GM19025 (cell line): ENCODE data around the gene DZANK1.
A peak's percentile ranks its signal among the peaks of the same experiment; 100 is the strongest.
"Not testable (repeated sequence)": the region's sequence is repeated elsewhere in the genome, so short reads cannot be mapped to it uniquely, and the experiment has no call there.

Source experiments
- ATAC-seq: cut with Tn5 transposase; IDR thresholded peaks from one replicate; pipeline ENCODE4 v1.9.1; 2021; ENCODE audit warnings: mild to moderate bottlenecking, low read depth, moderate library complexity; ENCODE audit not compliant: unreplicated experiment

Gene DZANK1

DNA sequence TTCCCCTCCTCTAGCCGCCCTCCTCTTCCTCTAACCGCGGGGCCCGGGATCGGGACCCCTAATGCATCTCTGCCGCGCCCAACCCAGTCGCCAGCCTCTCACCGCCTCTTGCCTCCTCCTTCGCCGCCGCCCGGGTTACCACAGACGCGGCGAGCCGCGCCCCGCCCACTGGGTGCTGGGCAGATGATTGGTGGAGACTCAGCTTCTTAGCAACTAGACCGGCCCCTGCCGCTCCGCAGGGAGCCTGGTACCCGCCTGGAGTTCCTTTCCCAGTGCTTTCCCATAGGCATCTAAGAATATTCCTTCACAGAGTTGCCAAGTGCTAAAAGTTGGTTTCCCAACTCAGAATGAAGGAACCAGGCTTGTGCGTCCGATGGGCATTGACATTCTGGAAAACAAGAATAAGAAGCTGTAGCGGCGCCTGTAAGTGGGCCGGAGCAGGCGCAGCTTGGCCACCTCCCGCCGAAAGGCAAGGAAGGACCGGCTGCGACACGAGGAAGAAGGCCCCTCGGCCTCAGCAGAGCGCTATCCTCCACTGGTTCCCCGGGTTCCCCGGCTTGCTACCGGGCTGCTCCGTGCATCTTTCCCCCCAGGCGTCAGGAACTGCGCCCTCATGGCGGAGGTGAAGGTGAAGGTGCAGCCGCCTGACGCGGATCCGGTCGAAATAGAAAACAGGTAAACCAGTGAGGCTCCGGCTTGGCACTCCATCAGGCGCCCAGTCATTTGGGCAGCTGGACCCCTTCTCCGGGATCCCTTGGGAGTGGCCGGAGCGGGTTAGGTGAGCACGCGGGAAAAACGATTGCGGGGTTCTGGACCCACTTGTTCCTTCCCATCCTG lies at the start of gene DZANK1, which contains the start of gene POLR3F:
DZANK1 (minus strand) TSS at position 137 of the 837 bp plus-strand sequence. CDS start 1,672 bp downstream, outside the sequence.
POLR3F (plus strand) TSS at position 497 of the 837 bp plus-strand sequence; CDS start at position 614, 117 bp downstream.
- peak; percentile 98 for ATAC-seq

DNA sequence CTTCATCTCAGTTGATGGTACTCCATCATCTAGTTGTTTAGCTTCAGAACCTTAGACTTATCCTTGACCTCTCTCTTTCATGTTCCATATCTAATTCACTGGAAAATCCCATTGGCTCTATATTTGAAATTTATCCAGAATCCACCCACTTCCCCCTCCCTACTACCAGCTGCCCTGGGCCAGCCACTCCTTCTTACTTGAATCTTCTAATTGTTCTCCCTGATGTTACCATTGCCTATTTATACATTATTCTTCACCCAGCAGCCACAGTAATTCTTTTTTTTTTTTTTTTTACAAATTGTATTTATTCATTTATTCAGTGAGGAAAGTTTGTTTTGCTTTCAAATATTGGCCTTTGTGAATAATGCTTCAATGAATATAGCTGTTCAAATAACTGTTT lies 49.1 kb upstream of the DZANK1 start:
- no peak for ATAC-seq

DNA sequence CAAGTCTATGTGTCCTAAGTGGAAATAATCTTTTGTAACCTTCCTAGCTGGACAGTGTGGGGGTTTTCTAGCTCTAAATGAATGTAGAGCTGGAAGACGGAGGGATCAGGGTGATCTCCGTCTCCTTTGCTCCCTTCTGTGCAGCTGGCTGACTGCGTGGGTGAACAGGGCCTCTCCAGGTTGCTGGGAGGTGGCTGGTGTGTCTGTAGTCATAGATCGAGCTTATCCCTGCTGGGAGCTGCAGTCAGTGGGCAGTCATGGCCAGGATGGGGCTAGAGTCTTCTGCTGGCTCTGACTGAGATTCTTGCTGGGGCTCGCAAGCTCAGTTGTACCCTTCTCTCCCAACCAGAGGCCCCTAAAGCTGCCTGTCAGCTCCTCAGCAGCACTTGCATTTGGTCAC lies 47.3 kb upstream of the DZANK1 start:
- no peak for ATAC-seq

DNA sequence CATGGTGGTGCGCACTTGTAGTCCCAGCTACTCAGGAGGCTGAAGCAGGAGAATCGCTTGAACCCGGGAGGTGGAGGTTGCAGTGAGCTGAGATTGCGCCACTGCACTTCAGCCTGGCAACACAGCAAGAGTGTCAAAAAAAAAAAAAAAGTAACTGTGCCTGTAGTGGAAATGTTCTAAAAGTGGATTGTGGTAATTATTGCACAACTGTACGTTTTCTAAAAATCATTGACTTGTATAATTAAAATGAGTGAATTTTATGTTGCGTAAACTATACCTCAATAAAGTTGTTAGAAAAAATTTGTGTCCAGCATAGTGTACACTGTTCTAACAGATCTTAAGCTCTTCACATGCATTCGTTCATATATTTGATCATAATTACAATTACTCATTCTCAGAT lies 46.4 kb upstream of the DZANK1 start:
- ATAC-seq: no peak

DNA sequence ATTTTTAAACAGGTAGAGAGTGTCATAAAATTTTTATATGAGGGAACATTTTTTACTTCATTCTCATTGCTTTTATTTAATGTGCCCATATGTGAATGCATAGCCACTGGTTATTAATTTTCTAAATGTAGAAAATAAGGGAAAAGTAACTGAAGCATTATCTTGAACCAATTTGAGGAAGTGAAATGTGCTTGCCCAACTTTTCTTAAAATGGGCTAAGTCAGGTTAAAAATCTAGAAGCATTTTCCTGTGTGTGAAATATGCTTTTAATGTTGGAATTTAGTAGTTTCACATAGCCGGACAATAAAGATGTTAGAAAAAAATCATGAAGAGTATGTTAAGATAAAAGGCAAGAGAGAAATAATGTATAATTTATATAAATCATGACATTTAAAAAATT lies 44.7 kb upstream of the DZANK1 start:
- ATAC-seq: no peak

DNA sequence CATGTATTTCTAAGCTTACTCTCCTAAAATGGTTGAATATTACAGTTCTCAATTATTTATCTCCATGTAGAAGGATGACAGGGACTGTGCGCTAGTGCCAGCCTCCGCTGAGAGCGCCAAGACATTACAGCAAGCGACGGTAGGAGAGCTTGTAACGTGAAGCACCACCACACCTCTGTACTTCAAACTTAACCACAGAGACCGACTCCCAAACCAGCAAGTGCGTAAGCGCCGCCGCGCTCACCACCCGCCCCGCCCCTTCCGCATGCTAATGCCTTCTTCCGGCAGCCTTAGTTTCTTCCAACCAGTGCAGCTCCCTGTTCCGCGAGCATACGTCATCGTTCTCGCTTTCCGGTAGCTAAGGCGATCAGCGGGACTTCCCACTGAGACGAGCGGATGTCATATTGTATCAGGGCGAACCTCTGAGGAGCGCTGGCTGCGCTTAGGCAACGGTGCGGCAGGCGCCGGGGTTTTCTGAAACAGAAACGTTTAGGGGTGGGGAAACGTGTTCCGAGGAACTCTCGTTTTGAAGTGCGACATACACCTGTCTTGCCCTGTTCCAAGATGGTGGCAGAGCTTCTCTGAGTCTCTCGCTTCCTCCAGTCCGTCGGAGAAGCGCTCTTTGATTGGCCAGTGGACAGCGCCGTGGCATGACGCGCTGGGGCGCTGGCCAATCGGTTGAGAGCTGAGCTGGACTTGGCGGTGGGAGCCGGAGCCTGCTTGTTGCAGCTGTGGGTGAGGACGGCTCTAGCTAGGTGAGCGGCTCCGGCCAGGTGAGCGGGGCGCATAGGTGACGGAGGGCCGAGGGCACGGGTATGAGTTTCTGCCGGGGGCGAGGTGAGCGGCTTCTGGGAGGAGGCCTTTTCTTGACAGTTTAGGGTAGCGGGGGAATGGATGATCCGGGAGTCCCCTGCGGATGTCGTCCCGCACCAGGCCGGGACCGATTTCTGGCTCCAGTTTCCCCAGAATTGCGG lies 40.7 kb upstream of the DZANK1 start, which contains the start of gene SEC23B:
SEC23B (plus strand) TSS at position 723 of the 974 bp plus-strand sequence. CDS start 2,896 bp downstream, outside the sequence.
- peak; percentile 92 for ATAC-seq

DNA sequence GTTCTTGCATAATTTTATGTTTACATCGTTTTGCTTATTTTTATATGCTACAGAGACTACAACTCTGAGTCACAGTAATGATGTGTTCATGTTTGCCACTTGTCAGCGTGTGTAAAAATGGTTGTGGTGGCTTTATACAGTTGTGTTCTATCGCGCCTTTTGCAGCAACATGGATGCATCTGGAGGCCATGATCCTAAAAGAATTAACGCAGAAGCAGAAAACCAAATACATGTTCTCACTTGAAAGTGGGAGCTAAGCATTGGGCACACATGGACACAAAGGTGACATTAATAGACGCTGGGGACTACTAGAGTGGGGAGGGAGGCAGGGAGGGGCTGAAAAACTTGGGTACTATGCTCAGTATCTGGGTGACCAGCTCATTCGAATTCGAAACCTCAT lies 39.9 kb upstream of the DZANK1 start:
- ATAC-seq: no peak

DNA sequence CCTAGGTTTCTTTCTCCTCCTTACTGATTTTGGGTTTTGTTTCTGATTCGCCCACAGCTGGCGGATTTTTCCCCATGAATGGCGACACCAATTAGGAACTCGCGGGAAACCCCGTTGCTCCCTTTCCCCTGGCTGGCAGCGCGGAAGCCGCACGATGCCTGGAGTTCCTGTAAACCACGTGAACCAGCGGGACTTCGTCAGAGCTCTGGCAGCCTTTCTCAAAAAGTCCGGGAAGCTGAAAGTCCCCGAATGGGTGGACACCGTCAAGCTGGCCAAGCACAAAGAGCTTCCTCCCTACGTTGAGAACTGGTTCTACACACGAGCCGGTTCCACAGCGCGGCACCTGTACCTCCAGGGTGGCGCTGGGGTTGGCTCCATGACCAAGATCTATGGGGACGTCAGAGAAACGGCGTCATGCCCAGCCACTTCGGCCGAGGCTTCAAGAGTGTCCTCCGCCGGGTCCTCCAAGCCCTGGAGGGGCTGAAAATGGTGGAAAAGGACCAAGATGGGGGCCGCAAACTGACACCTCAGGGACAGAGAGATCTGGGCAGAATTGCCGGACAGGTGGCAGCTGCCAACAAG lies 37.7 kb upstream of the DZANK1 start:
- ATAC-seq: no peak

DNA sequence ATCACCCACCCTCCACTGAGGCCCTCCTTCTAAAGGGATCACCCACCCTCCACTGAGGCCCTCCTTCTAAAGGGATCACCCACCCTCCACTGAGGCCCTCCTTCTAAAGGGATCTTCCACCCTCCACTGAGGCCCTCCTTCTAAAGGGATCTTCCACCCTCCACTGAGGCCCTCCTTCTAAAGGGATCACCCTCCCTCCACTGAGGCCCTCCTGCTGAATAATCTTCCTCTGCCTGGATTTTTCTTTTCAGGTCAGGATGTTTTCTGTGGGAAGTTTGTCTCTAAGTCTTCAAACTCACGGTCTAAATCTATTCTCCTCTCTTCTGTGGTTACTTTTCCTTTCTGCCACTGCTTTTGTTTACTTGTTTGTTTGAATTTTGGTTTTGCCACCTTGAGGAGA lies 34.8 kb upstream of the DZANK1 start:
- ATAC-seq: not testable (repeated sequence)

DNA sequence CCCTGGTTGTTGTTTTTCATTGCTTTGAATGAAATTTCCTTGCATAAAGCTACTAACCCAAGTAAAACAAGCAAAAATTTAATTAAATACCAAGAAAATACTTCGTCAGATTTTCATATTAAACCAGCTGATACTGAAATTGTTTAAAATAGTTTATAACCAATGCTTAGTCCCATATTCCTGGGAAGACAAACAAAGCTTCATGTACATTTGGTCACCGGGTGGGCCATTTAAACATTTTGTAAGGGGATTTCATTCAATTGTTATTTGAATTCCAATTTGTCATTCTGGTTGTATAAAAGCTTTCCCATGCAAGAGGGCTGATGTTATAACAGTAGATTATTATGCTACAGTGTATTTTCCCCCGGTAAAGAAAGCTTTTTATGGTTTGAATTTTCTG lies 30.8 kb upstream of the DZANK1 start:
- ATAC-seq: no peak

DNA sequence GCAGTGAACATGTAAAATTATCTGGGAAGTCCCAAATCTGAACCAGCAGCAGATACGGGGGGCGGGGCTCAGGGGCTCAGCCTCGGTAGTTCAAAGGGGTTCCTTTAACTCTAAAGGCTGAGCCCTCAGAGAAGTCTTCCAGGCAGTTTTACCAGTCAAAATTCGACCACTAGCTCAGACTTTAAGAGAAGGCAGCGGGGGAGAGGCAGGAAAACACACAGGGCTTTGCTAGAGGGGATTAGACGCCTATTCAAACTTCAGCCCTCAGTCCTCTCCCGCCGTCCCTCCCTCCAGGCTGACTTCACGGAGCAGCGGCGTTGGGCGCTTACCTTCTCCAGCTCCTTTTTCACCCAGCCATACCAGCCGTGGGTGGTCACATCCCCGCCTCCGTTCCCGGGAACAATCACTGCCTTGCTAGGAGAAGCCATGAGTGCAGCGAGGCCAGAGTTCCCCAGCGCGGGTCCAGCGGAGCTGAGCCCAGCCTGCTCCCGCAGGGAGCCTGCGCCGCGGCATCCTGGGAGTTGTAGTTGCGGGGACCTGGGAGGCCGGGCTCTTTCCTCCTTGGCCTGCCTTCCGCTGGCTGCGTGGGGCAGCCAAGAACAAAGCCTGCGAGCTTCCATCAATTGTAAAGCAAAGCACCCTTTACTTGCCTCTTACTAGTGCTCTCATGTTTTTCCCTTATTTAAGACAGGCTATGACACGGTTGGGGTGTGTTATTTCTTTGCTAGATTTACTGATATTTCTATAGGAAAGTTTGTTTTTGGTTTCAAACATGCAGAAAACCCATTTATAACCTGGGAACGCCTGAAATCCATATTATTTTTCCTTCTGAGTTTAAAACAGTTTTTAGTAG lies 30.1 kb upstream of the DZANK1 start, which contains the start of gene RBBP9:
RBBP9 (minus strand) TSS at position 486 of the 853 bp plus-strand sequence; CDS start at position 428, 58 bp downstream.
- ATAC-seq: peak; percentile 97

DNA sequence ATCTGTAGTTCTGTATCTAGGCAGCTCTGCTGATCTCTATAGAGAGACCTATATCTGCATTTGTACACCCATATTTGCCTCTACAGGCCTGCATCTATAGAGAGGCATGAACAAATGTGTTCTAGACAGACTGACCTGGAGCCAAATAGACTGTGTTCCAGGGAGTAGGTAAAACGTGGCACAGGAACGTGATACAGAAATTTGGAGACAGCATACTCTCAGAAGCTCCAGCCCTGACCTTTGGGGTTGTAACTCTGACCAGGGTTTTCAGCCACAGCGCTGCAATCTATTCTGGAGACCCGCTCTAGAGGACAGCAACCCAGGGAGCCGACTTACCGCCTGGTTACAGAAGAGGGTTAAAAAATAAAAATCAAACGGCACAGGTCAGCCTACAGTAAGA lies 29.2 kb upstream of the DZANK1 start:
- no peak for ATAC-seq

DNA sequence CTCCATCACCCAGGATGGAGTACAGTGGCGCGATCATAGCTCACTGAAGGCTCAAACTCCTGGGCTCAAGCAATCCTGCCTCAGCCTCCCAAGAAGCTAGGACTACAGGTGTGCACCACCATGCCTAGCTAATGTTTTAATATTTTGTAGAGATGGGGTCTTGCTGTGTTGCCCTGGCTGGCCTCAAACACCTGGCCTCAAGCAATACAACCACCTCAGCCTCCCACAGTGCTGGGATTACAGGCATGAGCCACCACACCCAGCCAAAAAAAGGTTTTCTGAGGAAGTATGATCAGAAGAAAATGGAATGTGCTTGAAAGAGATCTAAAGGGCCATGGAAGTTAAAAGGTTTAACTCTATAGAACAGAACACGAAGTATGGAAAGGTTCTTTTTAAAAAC lies 21.5 kb upstream of the DZANK1 start:
- no peak for ATAC-seq

DNA sequence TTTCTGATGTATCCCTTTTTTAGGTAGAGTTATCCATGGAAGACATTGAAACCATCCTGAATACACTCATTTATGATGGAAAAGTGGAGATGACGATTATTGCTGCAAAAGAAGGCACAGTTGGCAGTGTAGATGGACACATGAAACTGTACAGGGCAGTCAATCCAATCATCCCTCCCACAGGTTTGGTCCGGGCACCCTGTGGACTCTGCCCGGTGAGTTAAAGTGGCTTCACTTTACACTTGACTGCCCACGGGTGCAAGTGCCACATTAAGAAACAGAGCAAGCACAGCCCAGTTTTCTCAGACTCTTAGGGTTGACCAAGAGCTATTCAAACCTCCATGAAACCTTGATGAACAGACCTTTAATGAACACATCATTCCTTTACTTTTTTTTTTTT lies 14.8 kb upstream of the DZANK1 start:
- no peak for ATAC-seq

DNA sequence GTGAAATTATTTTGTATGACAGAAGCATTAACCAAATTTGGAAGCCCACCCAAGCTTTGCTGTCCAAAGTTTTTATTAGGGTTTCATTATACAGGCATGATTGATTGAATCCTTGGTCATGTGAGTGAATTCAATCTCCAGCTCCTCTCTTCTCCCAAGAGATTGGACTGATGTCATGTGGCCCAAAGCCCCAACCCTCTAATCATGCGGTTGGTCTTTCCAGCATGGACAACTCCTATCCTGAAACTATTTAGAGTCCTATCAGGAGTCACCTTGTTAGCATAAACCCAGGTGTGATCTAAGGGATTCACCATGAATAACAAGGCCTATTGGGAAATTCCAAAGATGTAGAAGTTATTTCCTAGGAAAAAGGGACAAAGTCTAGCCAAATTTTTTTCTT lies 11.0 kb upstream of the DZANK1 start:
- ATAC-seq: no peak

DNA sequence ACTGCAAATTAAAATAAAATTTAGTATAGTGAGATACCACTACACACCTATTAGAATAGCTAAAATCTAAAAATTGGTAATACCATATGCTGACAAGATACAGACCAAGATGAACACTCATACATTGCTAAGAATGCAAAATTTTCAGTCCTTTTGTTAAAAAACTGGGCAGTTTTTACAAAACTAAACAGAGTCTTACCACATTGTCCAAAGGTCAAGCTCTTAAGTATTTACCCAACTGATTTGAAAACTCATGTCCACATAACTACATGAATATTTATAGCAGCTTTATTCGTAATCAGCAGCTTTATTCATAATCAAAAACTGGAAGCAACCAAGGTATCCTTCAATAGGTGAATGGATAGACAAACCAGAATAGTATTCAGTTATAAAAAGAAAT lies 10.4 kb upstream of the DZANK1 start:
- no peak for ATAC-seq

DNA sequence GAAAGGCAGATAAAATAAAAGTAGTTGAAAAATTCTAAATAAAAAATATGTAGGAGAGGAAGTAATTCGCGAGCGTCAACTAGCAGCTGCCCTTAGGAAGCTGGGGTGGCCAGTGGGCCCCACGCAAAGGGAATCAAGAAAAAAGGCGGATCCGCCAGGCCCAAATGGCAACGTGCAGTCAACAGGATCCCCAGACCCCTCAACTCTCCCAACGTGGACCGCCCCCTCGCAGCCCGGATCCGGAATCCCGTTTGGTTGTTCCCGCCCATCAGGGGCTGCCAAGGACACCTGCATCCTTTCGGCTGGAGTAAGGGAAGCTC lies 296 bp downstream of the DZANK1 start:
- peak; percentile 27 for ATAC-seq

DNA sequence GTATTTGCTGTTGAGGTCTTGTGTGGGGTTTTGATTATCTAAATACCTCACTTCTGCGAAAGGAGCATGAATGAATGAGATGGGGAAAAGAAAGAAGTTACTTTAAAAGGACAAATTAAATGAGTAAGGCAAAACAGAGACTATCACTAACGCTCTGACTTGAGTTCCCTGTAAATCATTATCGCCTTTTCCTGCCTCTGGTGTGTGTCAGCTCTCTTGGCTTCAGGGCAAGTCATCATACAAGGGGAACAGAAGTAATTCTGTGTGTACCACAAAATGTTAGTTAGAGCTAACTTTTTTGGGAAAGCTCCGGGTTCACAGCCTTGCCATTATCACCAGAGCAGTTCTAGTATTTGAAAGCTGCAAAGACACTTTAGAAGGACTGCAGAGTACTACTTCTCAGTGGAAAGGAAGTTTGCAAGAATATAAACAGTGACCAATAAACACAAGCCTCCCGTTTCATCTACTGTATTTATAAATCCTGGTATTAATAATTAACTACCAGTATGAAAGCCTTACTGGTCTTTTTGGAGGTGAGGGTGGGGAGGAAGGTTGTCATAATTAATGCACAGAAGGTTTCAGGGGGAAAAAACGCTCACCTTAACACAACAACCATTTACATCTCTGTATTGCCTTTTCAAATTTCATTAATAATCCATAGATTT lies 1.2 kb downstream of the DZANK1 start:
- no peak for ATAC-seq

DNA sequence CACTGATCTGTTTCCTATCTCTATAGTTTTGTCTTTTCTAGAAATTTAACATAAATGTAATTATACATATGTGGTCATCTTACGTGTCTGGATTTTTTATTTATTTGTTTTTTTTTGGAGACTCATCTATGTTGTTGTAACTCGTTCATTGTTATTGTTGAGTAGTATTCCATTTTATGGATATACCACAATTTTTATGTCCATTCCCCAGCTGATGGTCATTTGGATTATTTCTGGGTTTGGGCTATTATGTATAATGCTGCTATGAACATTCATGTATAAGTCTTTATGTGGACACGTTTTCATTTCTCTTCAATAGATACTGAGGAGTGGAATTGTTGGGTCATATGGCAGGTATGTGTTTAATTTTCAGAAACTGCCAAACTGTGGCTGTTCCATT lies 10.2 kb downstream of the DZANK1 start:
- ATAC-seq: no peak
